DND-41 (cell line): ENCODE measurements around the gene UBL5.

Experiments
- ATAC-seq: fragments of 200-7000 bp; cut with Tn5 transposase; 3 replicates; pipeline ENCODE4 v1.9.1; 2021; ENCODE audit warnings: low read depth; ENCODE audit not compliant: insufficient read depth
- DNase-seq: peaks from one replicate; pipeline ENCODE4 v3.0.0-alpha.2; 2020
- H2AFZ ChIP-seq: 2 replicates; pipeline ENCODE4 v1.6.0; 2012; ENCODE audit warnings: low read depth, low read length
- H3K27ac ChIP-seq: 2 replicates; pipeline ENCODE4 v1.5.1; 2012; ENCODE audit warnings: low read length, inconsistent platforms
- H3K27me3 ChIP-seq: fragments of 200-600 bp; sonication (generic); 2 replicates; pipeline ENCODE4 v1.6.0; 2012; ENCODE audit warnings: low read length, mild to moderate bottlenecking, inconsistent platforms; ENCODE audit not compliant: insufficient read depth, poor library complexity
- H3K36me3 ChIP-seq: 2 replicates; pipeline ENCODE4 v1.5.1; 2012; ENCODE audit warnings: low read length, inconsistent platforms; ENCODE audit not compliant: insufficient read depth
- H3K4me1 ChIP-seq: 2 replicates; pipeline ENCODE4 v1.5.1; 2012; ENCODE audit warnings: mild to moderate bottlenecking, low read length; ENCODE audit not compliant: insufficient read depth
- H3K4me2 ChIP-seq: 2 replicates; pipeline ENCODE4 v1.6.0; 2012; ENCODE audit warnings: mild to moderate bottlenecking, moderate library complexity, low read length, inconsistent platforms; ENCODE audit not compliant: insufficient read depth
- H3K4me3 ChIP-seq, 2 experiments: fragments of 200-600 bp in 1 of 2; shearing (Covaris generic) in 1 of 2; 2 replicates each; pipeline ENCODE4 v1.5.1; 2012 to 2016; ENCODE audit warnings: inconsistent platforms in 2 of 2, low read length in 2 of 2, mild to moderate bottlenecking in 2 of 2, low read depth in 1 of 2, moderate library complexity in 1 of 2
- H3K79me2 ChIP-seq: 2 replicates; pipeline ENCODE4 v1.6.0; 2012; ENCODE audit warnings: low read length, inconsistent platforms; ENCODE audit not compliant: insufficient read depth
- H3K9ac ChIP-seq: 2 replicates; pipeline ENCODE4 v1.6.0; 2012; ENCODE audit warnings: low read depth, mild to moderate bottlenecking, inconsistent platforms, low read length, moderate library complexity
- H3K9me3 ChIP-seq: 2 replicates; pipeline ENCODE4 v1.5.1; 2012; ENCODE audit warnings: low read length, moderate library complexity, mild to moderate bottlenecking, inconsistent platforms; ENCODE audit not compliant: insufficient read depth, severe bottlenecking
- H4K20me1 ChIP-seq: 2 replicates; pipeline ENCODE4 v1.6.0; 2012; ENCODE audit warnings: low read length; ENCODE audit not compliant: insufficient read depth
- EZH2 ChIP-seq: IDR thresholded peaks from 3 replicates; pipeline ENCODE4 v1.6.1; 2012; ENCODE audit warnings: borderline replicate concordance, low read depth, mild to moderate bottlenecking, moderate library complexity, low read length, inconsistent platforms; ENCODE audit not compliant: severe bottlenecking
- TF ChIP-seq, protein P1 (sequence below): IDR thresholded peaks from 2 replicates; pipeline ENCODE4 v1.5.1; 2012; ENCODE audit warnings: borderline replicate concordance, low read length, moderate library complexity, mild to moderate bottlenecking; ENCODE audit not compliant: poor library complexity, severe bottlenecking; ENCODE audit errors: extremely low read depth

Gene UBL5

GRCh38 chr19:9792206-9793070, 35.3 kb upstream of the UBL5 start:
- Histone ChIP-seq H3K79me2 (no peaks in the 10 kb centered on the region), H3K27ac (peak overlapping the region; percentile 75), H3K27me3 (no peaks in the 10 kb centered on the region), H3K36me3 (no peaks in the 10 kb centered on the region), H3K4me1 (peaks cover 42% of the 10 kb centered on the region), H4K20me1 (no peaks in the 10 kb centered on the region), H2AFZ (peak overlapping the region; percentile 84), H3K9ac (peak overlapping the region; percentile 57), H3K4me3 (peak overlapping the region; percentile 12 to 61; a peak in 3 of 4 replicates), H3K9me3 (no peaks in the 10 kb centered on the region), H3K4me2 (peak overlapping the region; percentile 82)
- no peak for TF ChIP-seq EZH2
- TF ChIP-seq, protein P1, sequence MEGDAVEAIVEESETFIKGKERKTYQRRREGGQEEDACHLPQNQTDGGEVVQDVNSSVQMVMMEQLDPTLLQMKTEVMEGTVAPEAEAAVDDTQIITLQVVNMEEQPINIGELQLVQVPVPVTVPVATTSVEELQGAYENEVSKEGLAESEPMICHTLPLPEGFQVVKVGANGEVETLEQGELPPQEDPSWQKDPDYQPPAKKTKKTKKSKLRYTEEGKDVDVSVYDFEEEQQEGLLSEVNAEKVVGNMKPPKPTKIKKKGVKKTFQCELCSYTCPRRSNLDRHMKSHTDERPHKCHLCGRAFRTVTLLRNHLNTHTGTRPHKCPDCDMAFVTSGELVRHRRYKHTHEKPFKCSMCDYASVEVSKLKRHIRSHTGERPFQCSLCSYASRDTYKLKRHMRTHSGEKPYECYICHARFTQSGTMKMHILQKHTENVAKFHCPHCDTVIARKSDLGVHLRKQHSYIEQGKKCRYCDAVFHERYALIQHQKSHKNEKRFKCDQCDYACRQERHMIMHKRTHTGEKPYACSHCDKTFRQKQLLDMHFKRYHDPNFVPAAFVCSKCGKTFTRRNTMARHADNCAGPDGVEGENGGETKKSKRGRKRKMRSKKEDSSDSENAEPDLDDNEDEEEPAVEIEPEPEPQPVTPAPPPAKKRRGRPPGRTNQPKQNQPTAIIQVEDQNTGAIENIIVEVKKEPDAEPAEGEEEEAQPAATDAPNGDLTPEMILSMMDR = no peak
- ATAC-seq = peak; percentile 67
- DNase-seq = peak; percentile 94

DNA sequence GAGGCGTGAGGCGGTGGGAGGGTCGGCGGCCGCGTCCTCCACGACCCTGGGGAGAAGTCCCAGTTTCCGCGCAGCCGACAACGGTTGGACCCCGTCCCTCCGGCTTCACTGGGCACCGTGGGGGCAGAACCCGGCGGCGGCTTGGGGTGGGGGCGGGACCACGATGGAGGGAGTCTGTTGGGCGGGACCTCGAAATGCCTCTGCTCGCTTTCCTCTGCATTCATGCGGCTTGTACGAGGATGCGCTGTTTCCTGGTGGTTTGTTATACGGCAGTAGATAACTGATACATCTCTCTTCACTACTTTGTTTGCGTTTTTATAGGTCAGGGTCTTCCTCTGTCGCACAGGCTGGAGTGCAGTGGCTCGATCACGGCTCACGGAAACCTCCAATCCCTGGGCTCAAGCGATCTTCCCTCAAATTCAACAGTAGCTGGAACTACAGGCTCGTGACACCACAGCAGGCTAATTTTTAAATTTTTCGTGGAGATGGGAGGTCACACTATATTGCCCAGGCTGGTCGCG, 34.6 kb upstream of the UBL5 start:
- H3K4me3 ChIP-seq = peak overlapping the region; percentile 1 to 61; a peak in 3 of 4 replicates
- no peak for TF ChIP-seq EZH2
- TF ChIP-seq, protein P1 = no peak
- peaks cover 42% of the 10 kb centered on the region for H3K4me1 ChIP-seq
- H2AFZ ChIP-seq = peak overlapping the region; percentile 81
- no peaks in the 10 kb centered on the region for H3K36me3 ChIP-seq
- H3K79me2 ChIP-seq = no peaks in the 10 kb centered on the region
- peak overlapping the region; percentile 82 for H3K4me2 ChIP-seq
- H3K27me3 ChIP-seq = no peaks in the 10 kb centered on the region
- peak overlapping the region; percentile 75 for H3K27ac ChIP-seq
- DNase-seq (peak; percentile 80), ATAC-seq (peak; percentile 44)
- H3K9me3 ChIP-seq = no peaks in the 10 kb centered on the region
- H4K20me1 ChIP-seq = no peaks in the 10 kb centered on the region
- peak overlapping the region; percentile 57 for H3K9ac ChIP-seq

- H3K27ac ChIP-seq = peak overlapping the region; percentile 55
- H3K9ac ChIP-seq = no peak overlapping the region
- H4K20me1 ChIP-seq = no peaks in the 10 kb centered on the region
- no peak for TF ChIP-seq EZH2
- TF ChIP-seq, protein P1 = peak; percentile 96
- no peaks in the 10 kb centered on the region for H3K79me2 ChIP-seq
- peaks cover 28% of the 10 kb centered on the region for H3K4me1 ChIP-seq
- H3K36me3 ChIP-seq = no peaks in the 10 kb centered on the region
- peak overlapping the region; percentile 80 for H2AFZ ChIP-seq
- no peak overlapping the region for H3K4me3 ChIP-seq
- H3K9me3 ChIP-seq = no peaks in the 10 kb centered on the region
- no peaks in the 10 kb centered on the region for H3K27me3 ChIP-seq
- peak; percentile 91 for DNase-seq
- peak; percentile 58 for ATAC-seq
- H3K4me2 ChIP-seq = peak overlapping the region; percentile 23
These were observed 31.5 kb upstream of the UBL5 start for GRCh38 chr19:9796113-9796773.
